GM23338 (cell line): ENCODE measurements around the gene PHF23. TPM values are rescaled to one million over a fixed set of nuclear protein-coding genes. Genes with fewer than 3 reads are reported as not detected.
A peak's percentile ranks its signal among the peaks of the same experiment; 100 is the strongest.

Experiments used
- ATAC-seq: fragments of 200-7000 bp; cut with Tn5 transposase; 3 replicates; pipeline ENCODE4 v1.9.1; 2020
- DNase-seq: peaks from one replicate; pipeline ENCODE4 v3.0.0-alpha.2; 2015; ENCODE audit warnings: low spot score
- H2AFZ ChIP-seq: fragments of 200-600 bp; sonication (generic); 2 replicates; pipeline ENCODE4 v1.8.0; 2016; ENCODE audit warnings: antibody characterized with exemption, mild to moderate bottlenecking, moderate library complexity
- H3F3A ChIP-seq: fragments of 200-600 bp; sonication (generic); replicated peaks from 2 replicates; pipeline ENCODE4 v1.8.0; 2017; ENCODE audit warnings: antibody characterized with exemption, mixed run types, low read depth
- H3K27ac ChIP-seq: fragments of 200-600 bp; sonication (generic); 2 replicates; pipeline ENCODE4 v1.6.1; 2016; ENCODE audit warnings: low read depth
- H3K27me3 ChIP-seq: fragments of 200-600 bp; sonication (generic); 2 replicates; pipeline ENCODE4 v1.8.0; 2016; ENCODE audit warnings: mild to moderate bottlenecking, mixed run types, moderate library complexity; ENCODE audit not compliant: insufficient read depth
- H3K36me3 ChIP-seq: fragments of 200-600 bp; sonication (generic); 2 replicates; pipeline ENCODE4 v1.8.0; 2016; ENCODE audit warnings: mild to moderate bottlenecking; ENCODE audit not compliant: insufficient read depth
- H3K4me1 ChIP-seq: fragments of 200-600 bp; sonication (generic); 2 replicates; pipeline ENCODE4 v1.8.0; 2016; ENCODE audit warnings: mild to moderate bottlenecking, moderate library complexity; ENCODE audit not compliant: insufficient read depth
- H3K4me2 ChIP-seq: fragments of 200-600 bp; sonication (generic); 2 replicates; pipeline ENCODE4 v1.7.1; 2017; ENCODE audit warnings: mixed run types
- H3K4me3 ChIP-seq: fragments of 200-600 bp; sonication (generic); 2 replicates; pipeline ENCODE4 v1.6.1; 2016; ENCODE audit warnings: mixed run types
- H3K79me2 ChIP-seq: fragments of 200-600 bp; sonication (generic); replicated peaks from 2 replicates; pipeline ENCODE4 v1.8.0; 2017; ENCODE audit warnings: mild to moderate bottlenecking; ENCODE audit not compliant: insufficient read depth
- H3K9me2 ChIP-seq: fragments of 200-600 bp; sonication (generic); 2 replicates; pipeline ENCODE4 v1.8.0; 2017; ENCODE audit not compliant: insufficient read depth
- H4K20me1 ChIP-seq: fragments of 200-600 bp; sonication (generic); replicated peaks from 2 replicates; pipeline ENCODE4 v1.8.0; 2017; ENCODE audit warnings: mild to moderate bottlenecking; ENCODE audit not compliant: insufficient read depth
- H3K27ac Mint-ChIP-seq: 2 replicates; pipeline ENCODE4 v1.8.0; 2020; ENCODE audit warnings: inconsistent platforms, mild to moderate bottlenecking, moderate library complexity, mixed read lengths
- H3K27me3 Mint-ChIP-seq: 3 replicates; pipeline ENCODE4 v1.8.0; 2022; ENCODE audit warnings: low read depth, mild to moderate bottlenecking, moderate library complexity, mixed read lengths, inconsistent platforms; ENCODE audit not compliant: insufficient read depth, poor library complexity
- H3K36me3 Mint-ChIP-seq: 3 replicates; pipeline ENCODE4 v1.8.0; 2021; ENCODE audit warnings: low read depth, mild to moderate bottlenecking, inconsistent platforms, moderate library complexity, mixed read lengths
- H3K4me1 Mint-ChIP-seq: 3 replicates; pipeline ENCODE4 v1.8.0; 2020; ENCODE audit warnings: mild to moderate bottlenecking, inconsistent platforms, mixed read lengths
- H3K4me3 Mint-ChIP-seq: 3 replicates; pipeline ENCODE4 v1.8.0; 2021; ENCODE audit warnings: moderate library complexity, mild to moderate bottlenecking, inconsistent platforms, mixed read lengths
- H3K9me3 Mint-ChIP-seq: 3 replicates; pipeline ENCODE4 v1.8.0; 2020; ENCODE audit warnings: moderate library complexity, mild to moderate bottlenecking, inconsistent platforms, mixed read lengths
- CREB1 ChIP-seq: fragments of 250-450 bp; sonication (Bioruptor Pico); IDR thresholded peaks from 2 replicates; pipeline ENCODE4 v1.5.0; 2020; ENCODE audit warnings: low read depth, mild to moderate bottlenecking, moderate library complexity
- EZH2phosphoT487 ChIP-seq: fragments of 200-600 bp; sonication (generic); IDR thresholded peaks from one replicate; pipeline ENCODE4 v1.8.1; 2018; ENCODE audit warnings: antibody characterized with exemption; ENCODE audit not compliant: unreplicated experiment
- JUNB ChIP-seq: IDR thresholded peaks from one replicate; pipeline ENCODE4 v1.6.1; 2016; ENCODE audit warnings: antibody characterized with exemption; ENCODE audit not compliant: unreplicated experiment
- NANOG ChIP-seq: IDR thresholded peaks from 2 replicates; pipeline ENCODE4 v1.6.1; 2016; ENCODE audit warnings: antibody characterized with exemption, borderline replicate concordance
- POLR2AphosphoS5 ChIP-seq: IDR thresholded peaks from 2 replicates; pipeline ENCODE4 v1.6.1; 2016; ENCODE audit warnings: antibody characterized with exemption, low read depth
- STAT1 ChIP-seq: IDR thresholded peaks from one replicate; pipeline ENCODE4 v1.6.1; 2016; ENCODE audit warnings: antibody characterized with exemption; ENCODE audit not compliant: unreplicated experiment
- ZNF114 ChIP-seq: fragments of 250-450 bp; sonication (Bioruptor Pico); IDR thresholded peaks from 2 replicates; pipeline ENCODE4 v1.5.0; 2020; ENCODE audit warnings: mild to moderate bottlenecking, moderate library complexity
- ZNF331 ChIP-seq: fragments of 250-450 bp; sonication (Bioruptor Pico); IDR thresholded peaks from 2 replicates; pipeline ENCODE4 v1.5.0; 2020; ENCODE audit warnings: low read depth, mild to moderate bottlenecking, moderate library complexity
- polyA plus RNA-seq: library from polyadenylated mRNA; unstranded; fragments of >200 nt; fragmentation: Nextera tagmentation; extraction: Ambion mirVana; gene quantifications from 2 replicates; pipeline ENCODE4 v1.2.1, GENCODE V29; 2016
- total RNA-seq: library from RNA; depleted of rRNA; stranded (reverse); fragments of >200 nt; shearing (Covaris generic); gene quantifications from 2 replicates; pipeline ENCODE4 v1.2.3, GENCODE V29; 2014

Gene PHF23
- total and polyA plus RNA-seq, 2 experiments from 2014 or later = 35.4 to 51.0 TPM

DNA sequence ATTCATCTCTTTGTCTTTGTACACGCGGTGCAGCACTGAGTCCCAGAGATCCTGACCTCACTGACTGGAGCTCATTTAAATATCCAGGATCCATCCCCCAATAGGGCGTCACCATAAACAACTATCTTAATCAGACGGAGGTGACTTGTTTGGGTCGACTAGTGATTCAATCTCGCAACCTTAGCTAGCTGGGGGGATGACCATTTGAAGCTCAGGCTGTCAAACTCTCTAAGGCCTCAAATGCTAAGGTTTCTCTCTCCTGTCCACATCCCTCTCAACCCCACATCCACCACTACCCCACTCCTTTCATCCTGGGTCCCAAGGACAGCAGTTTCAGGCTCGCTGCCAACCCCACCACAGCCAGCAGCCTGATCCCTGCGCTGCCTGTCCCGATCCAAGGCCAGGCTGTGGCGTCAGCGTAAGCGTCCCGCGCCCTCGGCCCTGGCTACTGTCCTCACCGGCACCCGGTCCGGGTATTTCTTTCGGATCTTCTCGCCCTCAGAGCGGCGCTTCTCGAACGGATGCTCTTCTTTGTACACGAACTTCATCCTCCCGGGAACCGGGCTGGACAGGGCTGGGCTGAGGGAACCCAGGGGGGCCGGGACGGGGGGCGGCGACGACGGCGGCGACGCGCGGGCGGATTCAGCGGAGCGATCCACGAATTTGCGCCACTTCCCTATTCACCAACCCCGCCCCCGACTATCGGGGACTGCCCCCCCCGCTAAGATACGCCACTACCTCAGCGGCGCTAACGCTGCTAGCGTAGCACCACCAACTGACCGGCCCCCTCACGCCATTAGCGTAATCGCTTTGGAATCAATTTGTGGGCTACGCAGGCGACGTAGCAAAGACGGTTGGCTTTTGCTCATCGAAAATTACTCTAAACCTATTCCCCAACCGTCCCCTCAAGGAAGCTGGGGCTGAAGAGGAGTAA, 2.8 kb upstream of the PHF23 start, which contains the start of gene GABARAP:
Gene GABARAP (minus strand): TSS at position 667 of the 934 bp plus-strand sequence. CDS start 119 bp downstream, at position 548.
- Mint-ChIP-seq H3K4me1 (peaks cover 41% of the 10 kb centered on the region), H3K36me3 (peaks cover 54% of the 10 kb centered on the region), H3K27me3 (peaks cover 29% of the 10 kb centered on the region), H3K27ac (peak within 1 kb of the TSS; percentile 97), H3K9me3 (no peaks in the 10 kb centered on the region; the same call in none of the 3 replicates), H3K4me3 (peak within 1 kb of the TSS; percentile 87)
- Histone ChIP-seq H3K4me3 (peak within 1 kb of the TSS; percentile 78), H3K36me3 (peaks cover 19% of the 10 kb centered on the region; the same call in 1 of the 2 replicates), H3K4me1 (peaks cover 25% of the 10 kb centered on the region), H3K27ac (peak within 1 kb of the TSS; percentile 93), H3K27me3 (no peaks in the 10 kb centered on the region), H3F3A (peaks cover 32% of the 10 kb centered on the region), H3K79me2 (peaks cover 38% of the 10 kb centered on the region), H3K4me2 (peak within 1 kb of the TSS; percentile 81), H2AFZ (peak within 1 kb of the TSS; percentile 84), H3K9me2 (no peaks in the 10 kb centered on the region), H4K20me1 (peaks cover 5% of the 10 kb centered on the region)
- TF ChIP-seq CREB1 (CRISPR knock-in tag) = peak; percentile 73
- no peak for TF ChIP-seq ZNF331 (CRISPR knock-in tag)
- 0 out of 2 replicates have a peak, but pooled peaks have one; percentile 17 for TF ChIP-seq POLR2AphosphoS5
- TF ChIP-seq STAT1 = no peak
- TF ChIP-seq EZH2phosphoT487 = no peak
- DNase-seq (peak; percentile 94), ATAC-seq (peak; percentile 10)

DNA sequence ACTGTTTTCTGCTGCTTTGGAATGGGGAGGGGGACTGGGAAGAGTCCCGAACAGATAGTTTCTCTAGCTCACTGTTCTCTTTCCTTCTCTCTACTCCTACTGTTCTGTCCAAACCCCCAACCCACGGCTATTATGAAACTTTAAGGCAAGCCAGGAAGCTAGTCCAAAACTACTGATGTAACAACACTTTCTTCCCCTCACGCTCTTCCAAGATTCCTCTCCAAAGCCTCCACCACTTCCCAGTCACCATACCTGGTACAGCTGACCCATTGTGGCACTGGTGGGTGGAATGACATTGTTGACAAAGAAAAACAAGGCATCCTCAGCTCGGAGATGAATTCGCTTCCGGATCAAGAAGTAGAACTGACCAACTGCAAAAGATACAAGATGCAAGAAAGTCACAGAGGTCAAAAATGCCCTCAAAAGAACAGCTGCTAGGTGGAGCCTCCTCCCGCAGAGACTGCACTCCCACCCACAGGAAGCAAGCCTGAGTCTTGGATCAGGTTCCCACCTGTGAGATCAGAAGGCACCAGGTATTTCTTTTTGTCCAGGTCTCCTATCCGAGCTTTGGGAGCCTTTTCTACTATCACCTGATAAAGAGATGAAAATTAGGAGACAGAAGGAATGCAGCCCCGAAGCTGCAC, 2.0 kb upstream of the PHF23 start:
- H2AFZ ChIP-seq = no peak overlapping the region
- no peaks in the 10 kb centered on the region for H3K9me2 ChIP-seq
- ATAC-seq (no peak), DNase-seq (no peak)
- Mint-ChIP-seq H3K36me3 (peaks cover 54% of the 10 kb centered on the region), H3K27me3 (peaks cover 33% of the 10 kb centered on the region), H3K4me3 (peak overlapping the region; percentile 87), H3K4me1 (peaks cover 38% of the 10 kb centered on the region), H3K9me3 (no peaks in the 10 kb centered on the region; the same call in none of the 3 replicates), H3K27ac (peak overlapping the region; percentile 97)
- H4K20me1 ChIP-seq = peaks cover 13% of the 10 kb centered on the region
- peak overlapping the region; percentile 78 for H3K4me3 ChIP-seq
- H3K79me2 ChIP-seq = peaks cover 40% of the 10 kb centered on the region
- peaks cover 37% of the 10 kb centered on the region for H3F3A ChIP-seq
- H3K27ac ChIP-seq = peak overlapping the region; percentile 93
- H3K4me1 ChIP-seq = peaks cover 20% of the 10 kb centered on the region
- no peaks in the 10 kb centered on the region for H3K27me3 ChIP-seq
- H3K36me3 ChIP-seq = peaks cover 21% of the 10 kb centered on the region; the same call in 1 of the 2 replicates
- peak overlapping the region; percentile 81 for H3K4me2 ChIP-seq
- TF ChIP-seq ZNF114 (CRISPR knock-in tag) (no peak), POLR2AphosphoS5 (no peak), JUNB (no peak), NANOG (no peak), ZNF331 (CRISPR knock-in tag) (no peak), CREB1 (CRISPR knock-in tag) (no peak), STAT1 (no peak)
